BLaER1 treated with 17β-estradiol and CSF1 and Interleukin-3, amounts not matched to agents 10 nM and 100 nM (cell line): ENCODE data around the gene ARHGAP42.
"Not testable (repeated sequence)": the region's sequence is repeated elsewhere in the genome, so short reads cannot be mapped to it uniquely, and the experiment has no call there.

ENCODE experiments used
- H3K27ac ChIP-seq, 11 experiments: shearing (Covaris generic); formaldehyde crosslinking; 2 replicates each; pipeline ENCODE4 v1.8.1; 2022
- H3K27me3 ChIP-seq, 11 experiments: shearing (Covaris generic); formaldehyde crosslinking; 2 replicates each; pipeline ENCODE4 v1.8.1; 2022
- H3K36me3 ChIP-seq, 11 experiments: shearing (Covaris generic); formaldehyde crosslinking; 2 replicates each; pipeline ENCODE4 v1.8.1; 2022
- H3K4me1 ChIP-seq, 10 experiments: shearing (Covaris generic); formaldehyde crosslinking; 2 replicates each; pipeline ENCODE4 v1.8.1; 2022
- H3K4me2 ChIP-seq, 11 experiments: shearing (Covaris generic); formaldehyde crosslinking; 2 replicates each; pipeline ENCODE4 v1.8.1; 2022
- H3K4me3 ChIP-seq, 10 experiments: shearing (Covaris generic); formaldehyde crosslinking; 2 replicates each; pipeline ENCODE4 v1.8.1; 2022
- H3K9ac ChIP-seq, 11 experiments: shearing (Covaris generic); formaldehyde crosslinking; 2 replicates each; pipeline ENCODE4 v1.8.1; 2022
- H3K9me3 ChIP-seq, 11 experiments: shearing (Covaris generic); formaldehyde crosslinking; replicated peaks in 1 of 11; 2 replicates each; pipeline ENCODE4 v1.8.1; 2022
- H4K20me1 ChIP-seq, 11 experiments: shearing (Covaris generic); formaldehyde crosslinking; 2 replicates each; pipeline ENCODE4 v1.8.1; 2022
- Cebpa-rat ChIP-seq, 11 experiments: shearing (Covaris generic); IDR thresholded peaks; 2 replicates each; pipeline ENCODE4 v1.8.1; 2022

Gene ARHGAP42

DNA sequence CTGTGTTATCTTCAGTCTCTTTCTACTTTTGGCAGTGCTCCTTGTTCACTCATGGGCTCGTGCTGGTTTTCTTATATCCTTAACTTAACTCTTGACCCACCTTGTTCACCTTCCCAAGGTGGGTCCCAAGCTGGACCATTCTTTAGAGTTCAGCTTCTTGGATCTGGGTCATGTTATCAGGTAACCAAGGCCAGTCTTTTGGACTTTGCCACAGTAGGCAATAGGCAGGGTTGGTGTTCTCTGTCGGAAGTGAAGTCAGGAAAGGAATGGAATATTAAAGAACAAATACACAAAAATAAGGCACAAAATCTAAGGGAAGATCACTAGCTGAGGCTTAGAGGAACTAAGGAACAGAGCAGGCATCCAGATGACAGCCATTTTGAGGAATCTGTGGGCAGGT lies 202.7 kb downstream of the ARHGAP42 start:
- Histone ChIP-seq H3K4me3 (no peak overlapping the region), H3K27ac (no peak overlapping the region), H3K36me3 (no peaks in the 10 kb centered on the region), H3K4me2 (no peak overlapping the region), H3K9ac (no peak overlapping the region), H3K9me3 (no peaks in the 10 kb centered on the region), H3K27me3 (no peaks in the 10 kb centered on the region), H3K4me1 (no peaks in the 10 kb centered on the region), H4K20me1 (no peaks in the 10 kb centered on the region)
- TF ChIP-seq Cebpa-rat (IDR thresholded peaks at IDR 0.05), result no peak

DNA sequence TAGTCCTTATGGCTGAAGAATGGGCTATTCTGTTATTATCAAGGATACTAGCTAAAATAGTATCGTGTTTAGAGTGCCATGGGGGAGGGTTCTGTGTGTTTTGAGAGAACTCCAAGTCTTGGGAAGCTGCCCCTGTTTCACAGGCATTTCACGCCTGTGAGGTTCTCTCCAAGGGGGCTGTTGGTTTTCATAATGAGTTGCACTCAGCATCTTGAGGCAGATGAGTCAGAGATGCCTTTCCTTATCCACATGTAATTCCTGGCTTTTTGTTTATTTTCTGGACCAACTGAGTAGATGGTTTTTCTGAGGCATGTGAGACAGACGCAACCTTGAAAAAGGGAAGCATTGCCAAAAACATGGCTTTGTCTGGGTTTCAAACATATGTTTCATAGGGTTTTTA lies 203.7 kb downstream of the ARHGAP42 start:
- Histone ChIP-seq H3K9me3 (no peaks in the 10 kb centered on the region), H3K4me2 (no peak overlapping the region), H4K20me1 (no peaks in the 10 kb centered on the region), H3K36me3 (no peaks in the 10 kb centered on the region), H3K27ac (no peak overlapping the region), H3K4me1 (no peaks in the 10 kb centered on the region), H3K4me3 (no peak overlapping the region), H3K9ac (no peak overlapping the region), H3K27me3 (no peaks in the 10 kb centered on the region)
- TF ChIP-seq Cebpa-rat (IDR thresholded peaks at IDR 0.05), result no peak

DNA sequence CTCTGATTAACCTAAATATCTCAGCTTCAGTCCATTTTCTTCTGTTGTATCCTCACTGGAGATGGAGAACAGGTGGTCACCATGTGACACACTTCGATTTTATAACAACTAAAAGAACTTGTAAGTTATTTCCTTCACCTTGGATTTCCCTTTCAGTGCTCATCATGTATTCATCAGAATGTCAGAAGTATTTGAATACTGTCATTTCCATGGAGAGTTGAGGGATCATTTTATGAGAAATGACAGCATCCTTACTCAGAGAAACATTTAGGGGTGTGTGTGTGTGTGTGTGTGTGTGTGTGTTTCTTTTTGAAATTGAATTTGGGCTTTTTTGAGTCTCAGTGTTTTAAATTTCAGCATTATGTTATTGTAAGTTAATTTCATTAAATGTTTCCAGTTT lies 205.8 kb downstream of the ARHGAP42 start:
- Histone ChIP-seq H3K4me3 (no peak overlapping the region), H3K27ac (no peak overlapping the region), H3K9me3 (no peaks in the 10 kb centered on the region), H3K36me3 (no peaks in the 10 kb centered on the region), H4K20me1 (no peaks in the 10 kb centered on the region), H3K4me1 (no peaks in the 10 kb centered on the region), H3K4me2 (no peak overlapping the region), H3K9ac (no peak overlapping the region), H3K27me3 (no peaks in the 10 kb centered on the region)
- TF ChIP-seq Cebpa-rat (IDR thresholded peaks at IDR 0.05), result no peak

DNA sequence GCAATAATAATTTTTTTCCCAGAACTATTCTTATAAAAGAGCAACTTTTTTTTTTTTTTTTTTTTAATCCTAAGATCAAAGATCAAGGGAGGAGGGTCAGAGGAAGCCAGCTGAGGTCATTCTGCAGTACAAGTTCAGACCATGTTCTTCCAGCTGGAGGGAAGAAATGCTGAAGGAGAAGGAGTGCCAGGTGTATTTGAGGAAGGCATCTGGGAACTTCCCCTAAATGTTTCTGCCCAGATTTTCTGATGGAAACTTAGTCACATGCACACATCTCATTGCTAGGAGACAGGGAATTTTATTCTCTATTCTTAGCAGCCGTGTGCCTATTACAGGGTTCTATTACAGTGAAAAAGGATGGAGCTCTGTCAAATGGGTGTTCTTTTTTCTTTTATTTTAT lies 208.4 kb downstream of the ARHGAP42 start:
- H3K9me3 ChIP-seq, result no peaks in the 10 kb centered on the region
- no peak overlapping the region for H3K4me3 ChIP-seq
- H3K4me1 ChIP-seq, result no peaks in the 10 kb centered on the region
- H4K20me1 ChIP-seq, result no peaks in the 10 kb centered on the region
- no peak overlapping the region for H3K27ac ChIP-seq
- H3K27me3 ChIP-seq, result no peaks in the 10 kb centered on the region
- TF ChIP-seq Cebpa-rat (IDR thresholded peaks at IDR 0.05), result no peak
- H3K9ac ChIP-seq, result no peak overlapping the region
- no peak overlapping the region for H3K4me2 ChIP-seq
- H3K36me3 ChIP-seq, result no peaks in the 10 kb centered on the region

DNA sequence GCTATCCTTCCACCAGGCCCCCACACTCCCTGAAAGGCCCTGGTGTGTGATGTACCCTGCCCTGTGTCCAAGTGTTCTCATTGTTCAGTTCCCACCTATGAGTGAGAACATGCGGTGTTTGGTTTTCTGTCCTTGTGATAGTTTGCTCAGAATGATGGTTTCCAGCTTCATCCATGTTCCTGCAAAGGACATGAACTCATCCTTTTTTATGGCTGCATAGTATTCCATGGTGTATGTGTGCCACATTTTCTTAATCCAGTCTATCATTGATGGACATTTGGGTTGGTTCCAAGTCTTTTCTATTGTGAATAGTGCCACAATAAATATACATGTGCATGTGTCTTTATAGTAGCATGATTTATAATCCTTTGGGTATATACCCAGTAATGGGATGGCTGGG lies 208.9 kb downstream of the ARHGAP42 start:
- H3K27ac ChIP-seq, H3K4me2 ChIP-seq, H3K9me3 ChIP-seq, H3K36me3 ChIP-seq, H4K20me1 ChIP-seq, H3K4me3 ChIP-seq, H3K4me1 ChIP-seq, H3K27me3 ChIP-seq, H3K9ac ChIP-seq: not testable (repeated sequence)

DNA sequence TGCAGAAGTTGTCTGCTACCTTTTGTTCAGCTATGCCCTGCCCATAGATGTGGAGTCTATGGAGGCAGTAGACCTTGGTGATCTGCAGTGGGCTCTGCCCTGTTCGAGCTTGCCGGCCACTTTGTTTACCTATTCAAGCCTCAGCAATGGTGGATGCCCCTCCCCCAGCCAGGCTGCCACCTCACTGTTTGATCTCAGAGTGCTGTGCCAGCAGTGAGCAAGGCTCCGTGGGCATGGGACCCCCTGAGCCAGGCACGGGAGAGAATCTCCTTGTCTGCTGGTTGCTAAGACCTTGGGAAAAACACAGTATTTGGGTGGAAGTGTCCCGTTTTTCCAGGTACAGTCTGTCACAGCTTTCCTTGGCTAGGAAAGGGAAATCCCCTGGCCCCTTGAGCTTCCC lies 214.4 kb downstream of the ARHGAP42 start:
- H3K4me3 ChIP-seq, H3K27ac ChIP-seq, H3K9ac ChIP-seq, H3K4me1 ChIP-seq, H3K27me3 ChIP-seq, H4K20me1 ChIP-seq, H3K4me2 ChIP-seq, H3K36me3 ChIP-seq, H3K9me3 ChIP-seq: not testable (repeated sequence)

DNA sequence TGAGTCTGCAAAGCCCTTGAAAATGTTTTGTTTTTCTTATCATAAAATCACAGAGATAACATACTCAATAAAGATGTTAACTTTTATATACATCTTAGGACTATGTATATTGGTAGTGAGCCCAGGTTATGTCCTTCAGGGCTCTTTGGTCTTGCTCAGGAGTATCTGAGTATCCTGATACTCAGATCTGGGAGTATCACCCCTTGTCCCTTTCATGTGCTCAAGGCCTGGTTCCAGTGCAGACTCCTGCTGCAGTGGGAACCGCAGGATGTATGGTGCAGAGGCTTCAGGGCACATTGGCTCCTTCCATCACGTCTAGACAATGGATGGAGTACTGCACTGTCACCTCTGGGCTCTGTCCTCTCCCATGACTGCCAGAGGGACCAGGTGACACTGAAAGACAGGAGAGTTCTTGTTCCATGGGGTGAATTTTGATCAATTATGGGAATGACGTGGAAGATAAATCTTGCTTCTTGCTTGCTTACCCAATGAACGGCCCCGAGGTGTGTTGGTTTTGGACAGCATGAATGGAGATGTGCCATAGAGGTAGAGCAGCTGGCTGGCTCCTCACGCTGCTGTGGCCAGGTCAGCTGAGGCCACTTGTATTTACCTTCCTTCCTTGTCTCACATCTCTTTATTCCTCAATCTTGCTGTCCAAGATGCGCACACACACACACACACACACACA lies 215.5 kb downstream of the ARHGAP42 start:
- H3K36me3 ChIP-seq, result peaks cover 0 to 7% (median 0%) of the 10 kb centered on the region in 11 experiments; a peak in 1 of 22 replicates
- no peak overlapping the region for H3K4me2 ChIP-seq
- no peak overlapping the region for H3K4me3 ChIP-seq
- no peak overlapping the region for H3K9ac ChIP-seq
- H3K9me3 ChIP-seq, result no peaks in the 10 kb centered on the region; a peak in 1 of 22 replicates
- H3K4me1 ChIP-seq, result no peaks in the 10 kb centered on the region
- H4K20me1 ChIP-seq, result no peaks in the 10 kb centered on the region
- no peak overlapping the region for H3K27ac ChIP-seq
- no peaks in the 10 kb centered on the region for H3K27me3 ChIP-seq
- TF ChIP-seq Cebpa-rat (IDR thresholded peaks at IDR 0.05), result no peak

DNA sequence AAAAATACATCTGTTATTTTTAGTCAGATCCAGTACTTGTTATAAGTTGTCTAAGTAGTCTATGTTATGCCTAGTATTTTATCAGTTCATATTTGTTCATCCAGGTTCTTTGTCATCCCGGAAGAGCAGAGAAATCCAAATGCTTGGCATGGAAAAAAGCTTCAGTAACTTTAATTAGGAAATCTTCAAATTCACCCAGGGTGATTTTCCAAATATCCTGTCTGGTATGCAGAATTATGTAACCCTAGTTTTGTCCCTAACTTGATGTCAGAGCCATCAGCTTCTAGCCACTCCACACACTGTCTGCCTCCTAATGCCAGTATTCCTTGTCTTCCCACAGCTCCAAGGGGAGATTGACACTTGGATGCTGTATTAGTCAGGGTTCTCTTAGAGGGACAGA lies 216.2 kb downstream of the ARHGAP42 start:
- no peak overlapping the region for H3K4me2 ChIP-seq
- H3K9ac ChIP-seq, result no peak overlapping the region
- H3K9me3 ChIP-seq, result no peaks in the 10 kb centered on the region; a peak in 1 of 22 replicates
- no peak overlapping the region for H3K27ac ChIP-seq
- no peak for TF ChIP-seq Cebpa-rat (IDR thresholded peaks at IDR 0.05)
- H3K36me3 ChIP-seq, result peaks cover 0 to 7% (median 0%) of the 10 kb centered on the region in 11 experiments; a peak in 1 of 22 replicates
- H3K4me3 ChIP-seq, result no peak overlapping the region
- peaks cover 0 to under 1% (median 0%) of the 10 kb centered on the region in 10 experiments; a peak in 2 of 20 replicates for H3K4me1 ChIP-seq
- H4K20me1 ChIP-seq, result no peaks in the 10 kb centered on the region
- H3K27me3 ChIP-seq, result no peaks in the 10 kb centered on the region

DNA sequence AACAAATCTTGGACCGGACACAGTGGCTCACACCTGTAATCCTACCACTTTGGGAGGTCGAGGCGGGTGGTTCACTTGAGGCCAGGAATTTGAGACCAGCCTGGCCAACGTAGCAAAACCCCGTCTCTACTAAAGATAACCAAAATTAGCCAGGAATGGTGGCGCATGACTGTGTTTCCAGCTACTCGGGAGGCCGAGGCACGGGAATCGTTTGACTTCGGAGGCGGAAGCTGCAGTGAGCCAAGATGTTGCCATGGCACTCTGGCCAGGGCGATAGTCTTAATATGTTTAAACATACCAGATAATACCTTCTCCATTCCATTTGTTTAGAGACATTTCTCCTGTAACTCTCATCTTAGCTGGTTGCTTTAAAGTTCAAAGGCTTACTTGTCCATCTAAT lies 218.6 kb downstream of the ARHGAP42 start:
- H3K4me1 ChIP-seq, result peaks cover 4 to 24% (median 7%) of the 10 kb centered on the region in 10 experiments; a peak in 18 of 20 replicates
- H3K4me3 ChIP-seq, result no peak overlapping the region
- H3K36me3 ChIP-seq, result peaks cover 0 to 7% (median 0%) of the 10 kb centered on the region in 11 experiments; a peak in 1 of 22 replicates
- H3K9ac ChIP-seq, result no peak overlapping the region
- H3K4me2 ChIP-seq, result no peak overlapping the region
- H3K9me3 ChIP-seq, result no peaks in the 10 kb centered on the region; a peak in 1 of 22 replicates
- TF ChIP-seq Cebpa-rat (IDR thresholded peaks at IDR 0.05), result no peak
- no peaks in the 10 kb centered on the region for H3K27me3 ChIP-seq
- H3K27ac ChIP-seq, result no peak overlapping the region
- H4K20me1 ChIP-seq, result no peaks in the 10 kb centered on the region

DNA sequence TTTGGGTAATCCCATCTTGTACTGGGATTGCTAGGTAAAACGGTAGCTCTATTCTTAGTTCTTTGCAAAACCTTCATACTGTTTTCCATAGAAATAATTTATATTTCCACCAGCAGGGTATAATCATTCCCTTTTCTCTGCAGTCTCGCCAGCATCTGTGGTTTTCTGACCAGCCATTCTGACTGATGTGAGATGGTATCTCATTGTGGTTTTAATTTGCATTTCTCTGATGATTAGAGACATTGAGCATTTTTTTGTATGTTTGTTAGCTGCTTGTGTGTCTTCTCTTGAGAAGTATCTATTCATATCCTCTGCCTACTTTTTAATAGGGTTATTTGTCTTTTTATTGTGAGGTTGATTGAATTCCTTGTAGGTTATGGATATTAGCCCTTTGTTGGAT lies 221.7 kb downstream of the ARHGAP42 start:
- no peak overlapping the region for H3K27ac ChIP-seq
- H3K27me3 ChIP-seq, result no peaks in the 10 kb centered on the region
- H3K4me2 ChIP-seq, result peak overlapping the region in 2 of 11 experiments; percentile 2 to 19; a peak in 2 of 22 replicates
- no peak for TF ChIP-seq Cebpa-rat (IDR thresholded peaks at IDR 0.05)
- no peak overlapping the region for H3K4me3 ChIP-seq
- peaks cover 8 to 37% (median 16%) of the 10 kb centered on the region in 10 experiments; a peak in 18 of 20 replicates for H3K4me1 ChIP-seq
- no peak overlapping the region for H3K9ac ChIP-seq
- H4K20me1 ChIP-seq, result no peaks in the 10 kb centered on the region
- H3K9me3 ChIP-seq, result no peaks in the 10 kb centered on the region
- peaks cover 0 to 2% (median 0%) of the 10 kb centered on the region in 11 experiments; a peak in 1 of 22 replicates for H3K36me3 ChIP-seq
